Measurements from ENCODE around the gene TTC39B.

GRCh38 chr9:15346837-15347236 lies 39.8 kb upstream of the TTC39B start:
- no peak for TF ChIP-seq ZBTB7A (IDR thresholded peaks at IDR 0.05; ENCODE audit: low read depth)
- no peak for TF ChIP-seq YY1 (IDR thresholded peaks at IDR 0.05; ENCODE audit: low read depth)
- TF ChIP-seq FOXM1 (IDR thresholded peaks at IDR 0.05; ENCODE audit: borderline replicate concordance, low read depth) = no peak
- TF ChIP-seq RAD21 (IDR thresholded peaks at IDR 0.05; ENCODE audit: low read depth) = no peak
- no peak for TF ChIP-seq TAF1 (IDR thresholded peaks at IDR 0.05; ENCODE audit: low read depth)
- TF ChIP-seq, protein P1, sequence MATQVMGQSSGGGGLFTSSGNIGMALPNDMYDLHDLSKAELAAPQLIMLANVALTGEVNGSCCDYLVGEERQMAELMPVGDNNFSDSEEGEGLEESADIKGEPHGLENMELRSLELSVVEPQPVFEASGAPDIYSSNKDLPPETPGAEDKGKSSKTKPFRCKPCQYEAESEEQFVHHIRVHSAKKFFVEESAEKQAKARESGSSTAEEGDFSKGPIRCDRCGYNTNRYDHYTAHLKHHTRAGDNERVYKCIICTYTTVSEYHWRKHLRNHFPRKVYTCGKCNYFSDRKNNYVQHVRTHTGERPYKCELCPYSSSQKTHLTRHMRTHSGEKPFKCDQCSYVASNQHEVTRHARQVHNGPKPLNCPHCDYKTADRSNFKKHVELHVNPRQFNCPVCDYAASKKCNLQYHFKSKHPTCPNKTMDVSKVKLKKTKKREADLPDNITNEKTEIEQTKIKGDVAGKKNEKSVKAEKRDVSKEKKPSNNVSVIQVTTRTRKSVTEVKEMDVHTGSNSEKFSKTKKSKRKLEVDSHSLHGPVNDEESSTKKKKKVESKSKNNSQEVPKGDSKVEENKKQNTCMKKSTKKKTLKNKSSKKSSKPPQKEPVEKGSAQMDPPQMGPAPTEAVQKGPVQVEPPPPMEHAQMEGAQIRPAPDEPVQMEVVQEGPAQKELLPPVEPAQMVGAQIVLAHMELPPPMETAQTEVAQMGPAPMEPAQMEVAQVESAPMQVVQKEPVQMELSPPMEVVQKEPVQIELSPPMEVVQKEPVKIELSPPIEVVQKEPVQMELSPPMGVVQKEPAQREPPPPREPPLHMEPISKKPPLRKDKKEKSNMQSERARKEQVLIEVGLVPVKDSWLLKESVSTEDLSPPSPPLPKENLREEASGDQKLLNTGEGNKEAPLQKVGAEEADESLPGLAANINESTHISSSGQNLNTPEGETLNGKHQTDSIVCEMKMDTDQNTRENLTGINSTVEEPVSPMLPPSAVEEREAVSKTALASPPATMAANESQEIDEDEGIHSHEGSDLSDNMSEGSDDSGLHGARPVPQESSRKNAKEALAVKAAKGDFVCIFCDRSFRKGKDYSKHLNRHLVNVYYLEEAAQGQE (IDR thresholded peaks at IDR 0.05; ENCODE audit: low read depth) = no peak

Data from Ishikawa (cell line).